H9 (cell line): ENCODE data around the gene EPB41. TPM values are rescaled to one million over a fixed set of nuclear protein-coding genes. Genes with fewer than 3 reads are reported as not detected.

Experiments
- DNase-seq: peaks from one replicate; pipeline ENCODE4 v3.0.0-alpha.2; 2017
- H2AFZ ChIP-seq: one replicate; pipeline ENCODE4 v1.6.1; 2013; ENCODE audit warnings: mild to moderate bottlenecking, low read length, control low read depth, moderate library complexity
- H2AK5ac ChIP-seq: 2 replicates; pipeline ENCODE4 v1.6.1; 2013; ENCODE audit warnings: low read length, control low read depth, mixed read lengths; ENCODE audit not compliant: insufficient read length
- H2BK120ac ChIP-seq: one replicate; pipeline ENCODE4 v1.6.1; 2013; ENCODE audit warnings: low read depth, mild to moderate bottlenecking, low read length, control low read depth, inconsistent platforms; ENCODE audit not compliant: poor library complexity, severe bottlenecking
- H2BK12ac ChIP-seq: 2 replicates; pipeline ENCODE4 v1.6.1; 2013; ENCODE audit warnings: low read length, control low read depth, mixed read lengths, low read depth; ENCODE audit not compliant: insufficient read length
- H2BK15ac ChIP-seq: 2 replicates; pipeline ENCODE4 v1.6.1; 2013; ENCODE audit warnings: low read depth, low read length, control low read depth
- H2BK20ac ChIP-seq: one replicate; pipeline ENCODE4 v1.6.1; 2013; ENCODE audit warnings: low read depth, mild to moderate bottlenecking, low read length, control low read depth, inconsistent platforms; ENCODE audit not compliant: poor library complexity, severe bottlenecking
- H2BK5ac ChIP-seq: 2 replicates; pipeline ENCODE4 v1.6.1; 2013; ENCODE audit warnings: low read length, control low read depth, mixed read lengths; ENCODE audit not compliant: insufficient read length
- H3K14ac ChIP-seq: 2 replicates; pipeline ENCODE4 v1.6.1; 2013; ENCODE audit warnings: low read length, control low read depth; ENCODE audit not compliant: insufficient read depth
- H3K18ac ChIP-seq: 2 replicates; pipeline ENCODE4 v1.6.1; 2013; ENCODE audit warnings: low read depth, mild to moderate bottlenecking, mixed read lengths, low read length, control low read depth; ENCODE audit not compliant: insufficient read length
- H3K23ac ChIP-seq: 2 replicates; pipeline ENCODE4 v1.6.1; 2013; ENCODE audit warnings: low read length, control low read depth, mixed read lengths, low read depth; ENCODE audit not compliant: insufficient read length
- H3K23me2 ChIP-seq: 2 replicates; pipeline ENCODE4 v1.6.1; 2013; ENCODE audit warnings: low read depth, mild to moderate bottlenecking, mixed read lengths, low read length, control low read depth; ENCODE audit not compliant: insufficient read length, poor library complexity, severe bottlenecking
- H3K27ac ChIP-seq: 2 replicates; pipeline ENCODE4 v1.5.1; 2013; ENCODE audit warnings: low read length, control low read depth, mixed read lengths, low read depth; ENCODE audit not compliant: insufficient read length
- H3K27me3 ChIP-seq: 2 replicates; pipeline ENCODE4 v1.6.1; 2013; ENCODE audit warnings: low read length, control low read depth, inconsistent platforms; ENCODE audit not compliant: insufficient read depth
- H3K4ac ChIP-seq: 2 replicates; pipeline ENCODE4 v1.6.1; 2013; ENCODE audit warnings: low read depth, mild to moderate bottlenecking, control low read depth, inconsistent platforms, low read length, moderate library complexity
- H3K4me1 ChIP-seq: 2 replicates; pipeline ENCODE4 v1.6.1; 2013; ENCODE audit warnings: low read length, control low read depth, inconsistent platforms; ENCODE audit not compliant: insufficient read depth
- H3K4me2 ChIP-seq: 2 replicates; pipeline ENCODE4 v1.6.1; 2013; ENCODE audit warnings: low read length, control low read depth, mixed read lengths; ENCODE audit not compliant: insufficient read length, insufficient read depth
- H3K56ac ChIP-seq: 2 replicates; pipeline ENCODE4 v1.6.1; 2013; ENCODE audit warnings: low read depth, mild to moderate bottlenecking, mixed read lengths, low read length, control low read depth; ENCODE audit not compliant: insufficient read length
- H3K79me1 ChIP-seq: 2 replicates; pipeline ENCODE4 v1.6.1; 2013; ENCODE audit warnings: low read depth, mild to moderate bottlenecking, moderate library complexity, low read length, control low read depth, inconsistent platforms; ENCODE audit not compliant: insufficient read depth, poor library complexity, severe bottlenecking
- H3K79me2 ChIP-seq: 2 replicates; pipeline ENCODE4 v1.6.1; 2013; ENCODE audit warnings: low read length, control low read depth, inconsistent platforms; ENCODE audit not compliant: insufficient read depth
- H3K9ac ChIP-seq: 2 replicates; pipeline ENCODE4 v1.6.1; 2013; ENCODE audit warnings: low read length, control low read depth, mixed read lengths; ENCODE audit not compliant: insufficient read length; ENCODE audit errors: extremely low read depth
- H3K9me3 ChIP-seq: one replicate; pipeline ENCODE4 v1.6.1; 2013; ENCODE audit warnings: low read depth, low read length, inconsistent platforms; ENCODE audit not compliant: control insufficient read depth
- H3T11ph ChIP-seq: one replicate; pipeline ENCODE4 v1.6.1; 2013; ENCODE audit warnings: mild to moderate bottlenecking, low read length, control low read depth, inconsistent platforms
- H4K20me1 ChIP-seq: one replicate; pipeline ENCODE4 v1.6.1; 2013; ENCODE audit not compliant: control insufficient read depth, insufficient read length, insufficient read depth
- H4K5ac ChIP-seq: 2 replicates; pipeline ENCODE4 v1.6.1; 2013; ENCODE audit warnings: low read depth, mild to moderate bottlenecking, mixed read lengths, low read length, control low read depth; ENCODE audit not compliant: insufficient read length
- H4K8ac ChIP-seq: replicated peaks from 2 replicates; pipeline ENCODE4 v1.6.1; 2013; ENCODE audit warnings: low read length, control low read depth, mixed read lengths, low read depth; ENCODE audit not compliant: insufficient read length
- H4K91ac ChIP-seq: 2 replicates; pipeline ENCODE4 v1.6.1; 2013; ENCODE audit warnings: low read depth, mild to moderate bottlenecking, moderate library complexity, mixed read lengths, low read length, control low read depth; ENCODE audit not compliant: insufficient read length
- H3K27ac Mint-ChIP-seq, 3 experiments: 2 replicates in 2 of 3; 3 replicates in 1 of 3; pipeline ENCODE4 v1.8.0; 2020 to 2021; ENCODE audit warnings: mixed read lengths in 3 of 3, mild to moderate bottlenecking in 1 of 3, moderate library complexity in 1 of 3
- H3K27me3 Mint-ChIP-seq: 2 replicates; pipeline ENCODE4 v1.8.0; 2021; ENCODE audit warnings: low read depth, mild to moderate bottlenecking, moderate library complexity, mixed read lengths
- H3K36me3 Mint-ChIP-seq, 3 experiments: 2 replicates in 2 of 3; 3 replicates in 1 of 3; pipeline ENCODE4 v1.8.0; 2020 to 2021; ENCODE audit warnings: low read depth in 3 of 3, mixed read lengths in 3 of 3; ENCODE audit not compliant: insufficient read depth in 1 of 3
- H3K4me1 Mint-ChIP-seq, 2 experiments: 2 replicates each; pipeline ENCODE4 v1.8.0; 2020; ENCODE audit warnings: mixed read lengths in 2 of 2
- H3K4me3 Mint-ChIP-seq, 2 experiments: 2 replicates in 1 of 2; 3 replicates in 1 of 2; pipeline ENCODE4 v1.8.0; 2020 to 2021; ENCODE audit warnings: mild to moderate bottlenecking in 2 of 2, mixed read lengths in 2 of 2, moderate library complexity in 1 of 2
- H3K9me3 Mint-ChIP-seq, 2 experiments: 2 replicates in 1 of 2; 3 replicates in 1 of 2; pipeline ENCODE4 v1.8.0; 2020; ENCODE audit warnings: mild to moderate bottlenecking in 2 of 2, mixed read lengths in 2 of 2, moderate library complexity in 1 of 2
- CTCF ChIP-seq: fragments of 200-600 bp; sonication (generic); conservative IDR thresholded peaks from 3 replicates; pipeline ENCODE4 v1.8.0; 2021; ENCODE audit warnings: antibody characterized with exemption, mild to moderate bottlenecking
- WGBS: extraction: QIAGEN DNeasy Blood & Tissue Kit; methylation state at CpG from one replicate; pipeline ENCODE4 v1.1.7; 2013; ENCODE audit warnings: missing lambda C conversion rate, low lambda C conversion rate, mixed read lengths; ENCODE audit not compliant: insufficient read length; ENCODE audit errors: extremely low coverage; 5-methylcytosine and 5-hydroxymethylcytosine counted together
- total RNA-seq: library from RNA; stranded (reverse); gene quantifications from 2 replicates; pipeline ENCODE4 v1.2.1, GENCODE V29; 2021

The EPB41 gene
- total RNA-seq, 1 experiment from 2014 or later: 75.4 TPM

GRCh38 chr1:29159773-29160172 is 245.4 kb downstream of the EPB41 start:
- H3K9me3 ChIP-seq: no peaks in the 10 kb centered on the region

More at GRCh38 chr1:29159773-29160172, 245.4 kb downstream of the EPB41 start:
- Histone ChIP-seq H2AFZ (no peak overlapping the region), H4K5ac (no peak overlapping the region), H3T11ph (no peak overlapping the region), H3K79me2 (peaks cover 5% of the 10 kb centered on the region; the same call in 1 of the 2 replicates), H3K23ac (no peak overlapping the region), H3K4me2 (no peak overlapping the region), H3K4ac (no peak overlapping the region), H2BK5ac (no peak overlapping the region), H4K8ac (no peak overlapping the region), H3K14ac (no peak overlapping the region), H2BK20ac (no peak overlapping the region), H3K23me2 (no peaks in the 10 kb centered on the region), H3K9ac (no peak overlapping the region), H2BK12ac (no peak overlapping the region), H2BK15ac (no peak overlapping the region), H3K4me1 (peaks cover 12% of the 10 kb centered on the region; the same call in 1 of the 2 replicates), H2BK120ac (no peak overlapping the region), H4K91ac (no peak overlapping the region), H3K79me1 (no peaks in the 10 kb centered on the region), H4K20me1 (peaks cover 2% of the 10 kb centered on the region), H3K27ac (no peak overlapping the region), H3K27me3 (no peaks in the 10 kb centered on the region), H3K18ac (no peak overlapping the region), H3K56ac (no peak overlapping the region), H2AK5ac (no peak overlapping the region)
- no peak for DNase-seq
- peaks cover 33 to 35% of the 10 kb centered on the region in 2 experiments for H3K4me1 Mint-ChIP-seq
- no peaks in the 10 kb centered on the region for H3K27me3 Mint-ChIP-seq
- TF ChIP-seq CTCF: no peak
- H3K4me3 Mint-ChIP-seq: no peak overlapping the region
- 0 out of 7 replicates have a peak overlapping the region, but pooled peaks of 1 of the 3 experiments have one; percentile 55 for H3K27ac Mint-ChIP-seq
- H3K9me3 Mint-ChIP-seq: no peaks in the 10 kb centered on the region; a peak in 1 of 5 replicates
- no CpG with 5 or more reads among the region's 3 CpGs for WGBS
- peaks cover 26 to 64% (median 51%) of the 10 kb centered on the region in 3 experiments for H3K36me3 Mint-ChIP-seq
